ENCODE measurements around the gene ASB12.

Gene ASB12

GRCh38 chrX:64195862-64196261 lies 34.5 kb downstream of the ASB12 start:
- H3K4me3 ChIP-seq (ENCODE audit: insufficient read length, low read depth), result no peak overlapping the region
- no peak overlapping the region for H3K9ac ChIP-seq (ENCODE audit: insufficient read length, low read depth)
- DNase-seq (ENCODE audit: low read depth, low spot score), result peak; percentile 39
- TF ChIP-seq YY1 (IDR thresholded peaks at IDR 0.05; ENCODE audit: insufficient read depth, insufficient read length) (no peak), SUZ12 (IDR thresholded peaks at IDR 0.05; ENCODE audit: extremely low read depth, insufficient read depth, insufficient read length) (no peak), ZNF274 (IDR thresholded peaks at IDR 0.05; ENCODE audit: low read depth, low read length) (no peak)
- peaks cover 19% of the 10 kb centered on the region for H3K4me1 ChIP-seq (ENCODE audit: insufficient read depth, insufficient read length)
- peaks cover 27% of the 10 kb centered on the region for H3K36me3 ChIP-seq (ENCODE audit: insufficient read depth, insufficient read length, low read length)
- H3K27me3 ChIP-seq (ENCODE audit: insufficient read depth, insufficient read length), result no peaks in the 10 kb centered on the region
- no peaks in the 10 kb centered on the region for H3K9me3 ChIP-seq (ENCODE audit: insufficient read depth, low read length)

DNA sequence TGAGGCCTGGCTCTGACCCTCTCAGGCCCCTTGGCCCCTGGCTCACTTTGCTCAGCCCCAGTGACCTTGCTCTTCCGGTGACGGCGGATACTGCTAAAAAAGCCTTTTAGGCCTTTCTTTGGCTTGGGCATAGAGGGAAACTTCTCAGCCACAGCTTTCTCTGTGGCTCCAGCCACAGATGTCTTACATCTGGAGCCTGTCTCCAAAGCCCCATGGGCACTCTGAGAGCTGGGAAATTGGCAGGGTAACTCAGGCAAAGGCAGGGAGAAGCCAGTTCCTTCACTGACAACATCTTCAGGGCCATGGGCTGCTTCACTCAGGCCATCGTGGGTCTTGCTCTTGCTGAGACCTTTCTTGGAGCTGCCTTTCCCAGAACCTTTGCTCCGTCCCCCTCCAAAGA lies 37.7 kb downstream of the ASB12 start:
- TF ChIP-seq ZNF274 (IDR thresholded peaks at IDR 0.05; ENCODE audit: low read depth, low read length) (no peak), SUZ12 (IDR thresholded peaks at IDR 0.05; ENCODE audit: extremely low read depth, insufficient read depth, insufficient read length) (no peak), YY1 (IDR thresholded peaks at IDR 0.05; ENCODE audit: insufficient read depth, insufficient read length) (no peak)
- Histone ChIP-seq H3K9ac (ENCODE audit: insufficient read length, low read depth) (no peak overlapping the region), H3K9me3 (ENCODE audit: insufficient read depth, low read length) (no peaks in the 10 kb centered on the region), H3K4me3 (ENCODE audit: insufficient read length, low read depth) (no peak overlapping the region), H3K27me3 (ENCODE audit: insufficient read depth, insufficient read length) (no peaks in the 10 kb centered on the region), H3K36me3 (ENCODE audit: insufficient read depth, insufficient read length, low read length) (peaks cover 46% of the 10 kb centered on the region), H3K4me1 (ENCODE audit: insufficient read depth, insufficient read length) (peaks cover 13% of the 10 kb centered on the region)
- no peak for DNase-seq (ENCODE audit: low read depth, low spot score)

- Histone ChIP-seq H3K4me3 (ENCODE audit: insufficient read length, low read depth) (no peak overlapping the region), H3K27me3 (ENCODE audit: insufficient read depth, insufficient read length) (no peaks in the 10 kb centered on the region), H3K9me3 (ENCODE audit: insufficient read depth, low read length) (no peaks in the 10 kb centered on the region), H3K4me1 (ENCODE audit: insufficient read depth, insufficient read length) (peaks cover 9% of the 10 kb centered on the region), H3K36me3 (ENCODE audit: insufficient read depth, insufficient read length, low read length) (peaks cover 52% of the 10 kb centered on the region), H3K9ac (ENCODE audit: insufficient read length, low read depth) (no peak overlapping the region)
- TF ChIP-seq SUZ12 (IDR thresholded peaks at IDR 0.05; ENCODE audit: extremely low read depth, insufficient read depth, insufficient read length), result no peak
- no peak for TF ChIP-seq YY1 (IDR thresholded peaks at IDR 0.05; ENCODE audit: insufficient read depth, insufficient read length)
- TF ChIP-seq ZNF274 (IDR thresholded peaks at IDR 0.05; ENCODE audit: low read depth, low read length), result no peak
- no peak for DNase-seq (ENCODE audit: low read depth, low spot score)
These were observed 38.4 kb downstream of the ASB12 start for GRCh38 chrX:64192040-64192439.

GRCh38 chrX:64191281-64192010 lies 39.0 kb downstream of the ASB12 start:
- no peaks in the 10 kb centered on the region for H3K27me3 ChIP-seq (ENCODE audit: insufficient read depth, insufficient read length)
- peaks cover 53% of the 10 kb centered on the region for H3K36me3 ChIP-seq (ENCODE audit: insufficient read depth, insufficient read length, low read length)
- no peak overlapping the region for H3K4me3 ChIP-seq (ENCODE audit: insufficient read length, low read depth)
- TF ChIP-seq ZNF274 (IDR thresholded peaks at IDR 0.05; ENCODE audit: low read depth, low read length) (no peak), SUZ12 (IDR thresholded peaks at IDR 0.05; ENCODE audit: extremely low read depth, insufficient read depth, insufficient read length) (no peak), YY1 (IDR thresholded peaks at IDR 0.05; ENCODE audit: insufficient read depth, insufficient read length) (no peak)
- no peak overlapping the region for H3K9ac ChIP-seq (ENCODE audit: insufficient read length, low read depth)
- no peaks in the 10 kb centered on the region for H3K9me3 ChIP-seq (ENCODE audit: insufficient read depth, low read length)
- no peak for DNase-seq (ENCODE audit: low read depth, low spot score)
- H3K4me1 ChIP-seq (ENCODE audit: insufficient read depth, insufficient read length), result peaks cover 4% of the 10 kb centered on the region

GRCh38 chrX:64190136-64190740 lies 40.2 kb downstream of the ASB12 start:
- H3K4me1 ChIP-seq (ENCODE audit: insufficient read depth, insufficient read length), result peaks cover 3% of the 10 kb centered on the region

GRCh38 chrX:64188901-64189300 lies 41.5 kb downstream of the ASB12 start:
- no peaks in the 10 kb centered on the region for H3K9me3 ChIP-seq (ENCODE audit: insufficient read depth, low read length)
- no peak overlapping the region for H3K4me3 ChIP-seq (ENCODE audit: insufficient read length, low read depth)
- no peaks in the 10 kb centered on the region for H3K4me1 ChIP-seq (ENCODE audit: insufficient read depth, insufficient read length)
- no peak for DNase-seq (ENCODE audit: low read depth, low spot score)
- no peak overlapping the region for H3K9ac ChIP-seq (ENCODE audit: insufficient read length, low read depth)
- no peaks in the 10 kb centered on the region for H3K27me3 ChIP-seq (ENCODE audit: insufficient read depth, insufficient read length)
- no peak for TF ChIP-seq YY1 (IDR thresholded peaks at IDR 0.05; ENCODE audit: insufficient read depth, insufficient read length)
- no peak for TF ChIP-seq SUZ12 (IDR thresholded peaks at IDR 0.05; ENCODE audit: extremely low read depth, insufficient read depth, insufficient read length)
- TF ChIP-seq ZNF274 (IDR thresholded peaks at IDR 0.05; ENCODE audit: low read depth, low read length), result no peak
- H3K36me3 ChIP-seq (ENCODE audit: insufficient read depth, insufficient read length, low read length), result peaks cover 53% of the 10 kb centered on the region

More at GRCh38 chrX:64190136-64190740, 40.2 kb downstream of the ASB12 start:
- Histone ChIP-seq H3K27me3 (ENCODE audit: insufficient read depth, insufficient read length) (no peaks in the 10 kb centered on the region), H3K4me3 (ENCODE audit: insufficient read length, low read depth) (no peak overlapping the region), H3K9ac (ENCODE audit: insufficient read length, low read depth) (no peak overlapping the region), H3K9me3 (ENCODE audit: insufficient read depth, low read length) (no peaks in the 10 kb centered on the region), H3K36me3 (ENCODE audit: insufficient read depth, insufficient read length, low read length) (peaks cover 53% of the 10 kb centered on the region)
- DNase-seq (ENCODE audit: low read depth, low spot score), result no peak
- TF ChIP-seq SUZ12 (IDR thresholded peaks at IDR 0.05; ENCODE audit: extremely low read depth, insufficient read depth, insufficient read length) (no peak), ZNF274 (IDR thresholded peaks at IDR 0.05; ENCODE audit: low read depth, low read length) (no peak), YY1 (IDR thresholded peaks at IDR 0.05; ENCODE audit: insufficient read depth, insufficient read length) (no peak)

GRCh38 chrX:64187762-64188150 lies 42.7 kb downstream of the ASB12 start:
- Histone ChIP-seq H3K4me3 (ENCODE audit: insufficient read length, low read depth) (no peak overlapping the region), H3K36me3 (ENCODE audit: insufficient read depth, insufficient read length, low read length) (peaks cover 45% of the 10 kb centered on the region), H3K9ac (ENCODE audit: insufficient read length, low read depth) (no peak overlapping the region), H3K27me3 (ENCODE audit: insufficient read depth, insufficient read length) (no peaks in the 10 kb centered on the region), H3K9me3 (ENCODE audit: insufficient read depth, low read length) (no peaks in the 10 kb centered on the region), H3K4me1 (ENCODE audit: insufficient read depth, insufficient read length) (no peaks in the 10 kb centered on the region)
- TF ChIP-seq SUZ12 (IDR thresholded peaks at IDR 0.05; ENCODE audit: extremely low read depth, insufficient read depth, insufficient read length) (no peak), ZNF274 (IDR thresholded peaks at IDR 0.05; ENCODE audit: low read depth, low read length) (no peak), YY1 (IDR thresholded peaks at IDR 0.05; ENCODE audit: insufficient read depth, insufficient read length) (no peak)
- DNase-seq (ENCODE audit: low read depth, low spot score), result no peak

Measured in NT2/D1 (cell line).